Parathyroid adenoma (tissue), 2 donors: Measurements from ENCODE around the gene MYO1D.

ENCODE experiments used
- H2AFZ ChIP-seq: fragments of 300-600 bp; sonication (generic); one replicate; pipeline ENCODE4 v1.7.0; 2017; ENCODE audit warnings: antibody characterized with exemption, mild to moderate bottlenecking
- H3K27ac ChIP-seq: fragments of 300-600 bp; sonication (generic); one replicate; pipeline ENCODE4 v1.7.0; 2017
- H3K27me3 ChIP-seq: fragments of 300-600 bp; sonication (generic); one replicate; pipeline ENCODE4 v1.7.0; 2017; ENCODE audit warnings: low read length; ENCODE audit not compliant: control insufficient read depth, insufficient read depth
- H3K36me3 ChIP-seq: fragments of 300-600 bp; sonication (generic); one replicate; pipeline ENCODE4 v1.7.0; 2017; ENCODE audit warnings: low read length; ENCODE audit not compliant: control insufficient read depth, insufficient read depth
- H3K4me1 ChIP-seq: fragments of 300-600 bp; sonication (generic); one replicate; pipeline ENCODE4 v1.7.0; 2017; ENCODE audit warnings: control low read depth
- H3K4me2 ChIP-seq: fragments of 300-600 bp; sonication (generic); one replicate; pipeline ENCODE4 v1.7.0; 2017; ENCODE audit warnings: low read length
- H3K4me3 ChIP-seq: fragments of 300-600 bp; sonication (generic); one replicate; pipeline ENCODE4 v1.7.0; 2017; ENCODE audit warnings: low read depth, low read length
- H3K79me2 ChIP-seq: fragments of 300-600 bp; sonication (generic); one replicate; pipeline ENCODE4 v1.7.0; 2017; ENCODE audit warnings: control low read depth
- H3K9ac ChIP-seq: fragments of 300-600 bp; sonication (generic); one replicate; pipeline ENCODE4 v1.7.0; 2017; ENCODE audit warnings: mild to moderate bottlenecking
- H3K9me3 ChIP-seq: fragments of 300-600 bp; sonication (generic); one replicate; pipeline ENCODE4 v1.7.0; 2017; ENCODE audit warnings: low read length; ENCODE audit not compliant: control insufficient read depth
- CTCF ChIP-seq: fragments of 300-600 bp; sonication (generic); IDR thresholded peaks from one replicate; pipeline ENCODE4 v1.7.0; 2017; ENCODE audit warnings: antibody characterized with exemption, mild to moderate bottlenecking
- donor health status: primary hyperparathyroidism.

The MYO1D gene

GRCh38 chr17:32515677-32516383 is 361.1 kb downstream of the MYO1D start:
- Histone ChIP-seq H3K27me3 (no peaks in the 10 kb centered on the region), H3K79me2 (no peaks in the 10 kb centered on the region), H3K9me3 (no peaks in the 10 kb centered on the region), H3K4me3 (no peak overlapping the region), H3K4me2 (no peak overlapping the region), H2AFZ (no peak overlapping the region), H3K36me3 (no peaks in the 10 kb centered on the region), H3K27ac (no peak overlapping the region), H3K4me1 (peaks cover 7% of the 10 kb centered on the region), H3K9ac (no peak overlapping the region)
- no peak for TF ChIP-seq CTCF

- Histone ChIP-seq H2AFZ (no peak overlapping the region), H3K36me3 (no peaks in the 10 kb centered on the region), H3K27me3 (no peaks in the 10 kb centered on the region), H3K9me3 (no peaks in the 10 kb centered on the region), H3K4me1 (no peaks in the 10 kb centered on the region), H3K4me2 (no peak overlapping the region), H3K79me2 (no peaks in the 10 kb centered on the region), H3K9ac (no peak overlapping the region), H3K4me3 (no peak overlapping the region), H3K27ac (no peak overlapping the region)
- no peak for TF ChIP-seq CTCF
Observed at GRCh38 chr17:32514606-32515005, 362.3 kb downstream of the MYO1D start.

GRCh38 chr17:32513579-32513978 is 363.3 kb downstream of the MYO1D start:
- Histone ChIP-seq H3K9ac (no peak overlapping the region), H3K4me3 (no peak overlapping the region), H3K27me3 (no peaks in the 10 kb centered on the region), H3K4me2 (no peak overlapping the region), H3K36me3 (no peaks in the 10 kb centered on the region), H3K27ac (no peak overlapping the region), H3K4me1 (no peaks in the 10 kb centered on the region), H2AFZ (no peak overlapping the region), H3K9me3 (no peaks in the 10 kb centered on the region), H3K79me2 (no peaks in the 10 kb centered on the region)
- TF ChIP-seq CTCF = no peak

GRCh38 chr17:32512328-32512727 is 364.6 kb downstream of the MYO1D start:
- Histone ChIP-seq H3K4me1 (no peaks in the 10 kb centered on the region), H3K27ac (no peak overlapping the region), H3K4me2 (no peak overlapping the region), H3K9me3 (no peaks in the 10 kb centered on the region), H3K9ac (no peak overlapping the region), H3K4me3 (no peak overlapping the region), H3K36me3 (no peaks in the 10 kb centered on the region), H3K79me2 (no peaks in the 10 kb centered on the region), H2AFZ (no peak overlapping the region), H3K27me3 (no peaks in the 10 kb centered on the region)
- no peak for TF ChIP-seq CTCF

- Histone ChIP-seq H3K27ac (no peak overlapping the region), H3K36me3 (no peaks in the 10 kb centered on the region), H3K79me2 (no peaks in the 10 kb centered on the region), H3K4me1 (no peaks in the 10 kb centered on the region), H3K9me3 (no peaks in the 10 kb centered on the region), H3K4me2 (no peak overlapping the region), H3K27me3 (no peaks in the 10 kb centered on the region), H3K9ac (no peak overlapping the region), H3K4me3 (no peak overlapping the region), H2AFZ (no peak overlapping the region)
- TF ChIP-seq CTCF = no peak
Observed at GRCh38 chr17:32510466-32510865, 366.5 kb downstream of the MYO1D start.
